Measurements from ENCODE around the gene WFS1. TPM values are rescaled to one million over a fixed set of nuclear protein-coding genes. Genes with fewer than 3 reads are reported as not detected.
A peak's percentile ranks its signal among the peaks of the same experiment; 100 is the strongest.

Gene WFS1
- total RNA-seq, 6 donors from 2014 or later = 88.8 to 180 (median 105) TPM

DNA sequence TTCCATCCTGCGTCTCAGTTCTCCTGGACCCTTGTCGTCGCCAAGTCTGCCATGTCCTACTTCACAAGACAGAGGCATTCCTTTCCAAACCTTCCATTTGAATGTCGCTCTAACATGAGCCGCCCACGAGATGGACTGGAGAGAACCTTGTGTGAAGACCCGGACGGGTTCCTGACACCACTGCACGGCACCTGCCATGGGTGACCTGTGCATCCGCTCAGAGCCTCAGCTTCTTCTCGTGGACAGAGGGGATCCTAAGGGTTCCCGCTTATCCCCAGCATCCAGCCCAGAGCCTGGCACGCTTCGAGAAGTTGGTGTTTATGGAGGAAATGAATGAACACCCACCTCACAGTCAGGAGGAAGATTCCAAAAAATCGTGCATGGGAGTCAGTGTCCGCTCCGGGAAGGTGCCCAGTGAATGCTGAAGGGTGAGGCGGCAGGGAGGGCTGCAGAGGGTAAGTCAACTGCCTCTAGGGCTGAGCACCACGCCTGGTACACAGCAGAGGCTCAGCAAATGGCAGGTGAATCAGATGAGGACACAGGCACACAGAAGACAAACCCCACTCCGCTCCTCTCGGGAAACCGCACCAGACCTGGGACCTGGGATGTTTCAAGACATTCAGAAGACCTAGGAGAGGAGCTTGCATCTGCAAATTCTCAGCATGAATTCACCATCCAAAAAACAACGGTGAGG lies 52.6 kb downstream of the WFS1 start:
- TF ChIP-seq POLR2AphosphoS5 (IDR thresholded peaks at IDR 0.05) (no peak), EP300 (IDR thresholded peaks at IDR 0.05) (no peak), POLR2A (IDR thresholded peaks at IDR 0.05) (no peak)
- TF ChIP-seq, protein P1, sequence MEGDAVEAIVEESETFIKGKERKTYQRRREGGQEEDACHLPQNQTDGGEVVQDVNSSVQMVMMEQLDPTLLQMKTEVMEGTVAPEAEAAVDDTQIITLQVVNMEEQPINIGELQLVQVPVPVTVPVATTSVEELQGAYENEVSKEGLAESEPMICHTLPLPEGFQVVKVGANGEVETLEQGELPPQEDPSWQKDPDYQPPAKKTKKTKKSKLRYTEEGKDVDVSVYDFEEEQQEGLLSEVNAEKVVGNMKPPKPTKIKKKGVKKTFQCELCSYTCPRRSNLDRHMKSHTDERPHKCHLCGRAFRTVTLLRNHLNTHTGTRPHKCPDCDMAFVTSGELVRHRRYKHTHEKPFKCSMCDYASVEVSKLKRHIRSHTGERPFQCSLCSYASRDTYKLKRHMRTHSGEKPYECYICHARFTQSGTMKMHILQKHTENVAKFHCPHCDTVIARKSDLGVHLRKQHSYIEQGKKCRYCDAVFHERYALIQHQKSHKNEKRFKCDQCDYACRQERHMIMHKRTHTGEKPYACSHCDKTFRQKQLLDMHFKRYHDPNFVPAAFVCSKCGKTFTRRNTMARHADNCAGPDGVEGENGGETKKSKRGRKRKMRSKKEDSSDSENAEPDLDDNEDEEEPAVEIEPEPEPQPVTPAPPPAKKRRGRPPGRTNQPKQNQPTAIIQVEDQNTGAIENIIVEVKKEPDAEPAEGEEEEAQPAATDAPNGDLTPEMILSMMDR (IDR thresholded peaks at IDR 0.05) = no peak
- no peaks in the 10 kb centered on the region for H3K27me3 ChIP-seq
- DNase-seq (no peak), ATAC-seq (ENCODE audit: low FRiP score in 2 of 2) (no peak)
- H3K4me3 ChIP-seq = no peak overlapping the region
- no peak overlapping the region for H3K27ac ChIP-seq
- H3K4me1 ChIP-seq = peaks cover 13 to 23% (median 16%) of the 10 kb centered on the region in 4 donors
- H3K36me3 ChIP-seq = no peaks in the 10 kb centered on the region
- WGBS, 2 donors = 93 to 94% methylated on average over 21 to 23 of the region's 23 CpGs
- H3K9me3 ChIP-seq = no peaks in the 10 kb centered on the region

DNA sequence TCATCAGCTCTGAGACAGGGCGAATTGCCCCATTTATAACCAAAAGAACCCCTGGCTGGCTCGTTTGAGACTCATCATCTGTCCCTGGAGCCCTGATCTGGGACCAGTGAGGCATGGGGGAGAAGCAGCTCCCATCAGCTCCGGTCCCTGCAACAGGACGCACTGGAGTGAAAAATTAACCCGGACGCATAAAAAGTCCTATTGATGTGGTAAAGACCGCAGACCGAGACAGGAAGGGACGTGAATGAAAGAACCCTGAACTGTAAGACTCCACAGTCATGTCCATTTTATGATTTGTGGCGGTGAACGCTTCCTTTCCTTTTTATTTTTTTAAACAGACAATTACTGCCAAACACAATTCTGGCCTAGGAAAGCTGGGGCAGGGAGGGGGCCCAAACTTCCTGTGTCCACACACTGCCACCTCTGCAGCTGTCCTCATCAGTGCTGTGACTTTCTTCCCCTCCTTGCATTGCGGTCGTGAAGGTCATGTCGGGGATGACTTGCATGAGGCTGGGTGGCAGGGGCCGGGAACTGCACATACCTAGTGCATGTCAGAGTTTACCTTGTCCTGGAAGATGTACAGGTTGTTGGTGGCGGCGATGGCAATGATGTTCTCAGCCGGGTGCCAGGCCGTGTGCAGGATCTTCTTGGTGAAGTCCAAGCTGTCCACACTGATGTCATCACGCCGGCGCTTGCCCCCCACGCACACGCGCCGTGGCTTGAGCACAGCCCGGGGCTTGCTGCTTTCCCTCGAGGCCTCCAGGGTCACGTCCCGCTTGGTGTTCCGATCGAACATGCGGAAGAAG lies 53.3 kb downstream of the WFS1 start:
- H3K4me1 ChIP-seq = peaks cover 13 to 23% (median 16%) of the 10 kb centered on the region in 4 donors
- DNase-seq (peak in 1 of 2 donors; percentile 66), ATAC-seq (ENCODE audit: low FRiP score in 2 of 2) (no peak)
- no peak overlapping the region for H3K27ac ChIP-seq
- H3K4me3 ChIP-seq = no peak overlapping the region
- no peaks in the 10 kb centered on the region for H3K36me3 ChIP-seq
- 78 to 81% methylated on average over 33 of the region's 33 CpGs for WGBS, 2 donors
- no peaks in the 10 kb centered on the region for H3K27me3 ChIP-seq
- no peaks in the 10 kb centered on the region for H3K9me3 ChIP-seq
- TF ChIP-seq, protein P1 (IDR thresholded peaks at IDR 0.05) = no peak
- TF ChIP-seq POLR2A (IDR thresholded peaks at IDR 0.05) (no peak), POLR2AphosphoS5 (IDR thresholded peaks at IDR 0.05) (no peak), EP300 (IDR thresholded peaks at IDR 0.05) (no peak)

DNA sequence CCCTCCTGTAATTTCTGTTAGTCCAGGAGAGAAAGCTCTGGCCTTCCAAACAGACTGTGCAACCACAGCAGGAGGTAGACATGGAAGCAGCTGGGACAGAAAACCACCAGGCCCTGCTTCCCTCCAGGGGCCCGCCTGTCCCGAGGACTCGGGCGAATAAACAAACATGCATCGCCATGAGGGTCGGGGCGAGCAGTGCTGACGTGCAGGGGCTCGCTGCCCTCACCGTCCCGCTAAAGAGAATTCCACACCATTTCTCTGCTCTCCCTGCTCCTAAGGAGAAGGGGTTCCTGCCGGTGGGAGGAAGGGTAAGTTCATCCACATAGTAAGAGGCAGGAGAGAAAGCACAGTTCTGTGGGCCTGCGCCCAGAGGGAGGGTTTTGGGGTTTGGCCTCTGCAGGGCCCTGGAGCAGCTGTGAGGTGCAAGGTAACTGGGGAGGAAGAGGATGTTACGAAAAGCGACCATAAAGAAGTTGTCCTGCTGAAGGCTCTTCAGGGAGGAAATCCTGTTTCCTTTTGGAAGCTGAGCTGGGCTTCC lies 54.9 kb downstream of the WFS1 start:
- WGBS, 2 donors = 45 to 50% methylated on average over 13 to 15 of the region's 15 CpGs
- no peaks in the 10 kb centered on the region for H3K9me3 ChIP-seq
- H3K27ac ChIP-seq = peak overlapping the region; percentile 55 to 86 (median 80)
- H3K4me3 ChIP-seq = no peak overlapping the region
- H3K27me3 ChIP-seq = no peaks in the 10 kb centered on the region
- TF ChIP-seq POLR2AphosphoS5 (IDR thresholded peaks at IDR 0.05) (no peak), POLR2A (IDR thresholded peaks at IDR 0.05) (no peak), EP300 (IDR thresholded peaks at IDR 0.05) (no peak)
- TF ChIP-seq, protein P1 (IDR thresholded peaks at IDR 0.05) = no peak
- H3K36me3 ChIP-seq = no peaks in the 10 kb centered on the region
- peaks cover 13 to 23% (median 16%) of the 10 kb centered on the region in 4 donors for H3K4me1 ChIP-seq
- ATAC-seq (ENCODE audit: low FRiP score in 2 of 2) = no peak
- DNase-seq = no peak

DNA sequence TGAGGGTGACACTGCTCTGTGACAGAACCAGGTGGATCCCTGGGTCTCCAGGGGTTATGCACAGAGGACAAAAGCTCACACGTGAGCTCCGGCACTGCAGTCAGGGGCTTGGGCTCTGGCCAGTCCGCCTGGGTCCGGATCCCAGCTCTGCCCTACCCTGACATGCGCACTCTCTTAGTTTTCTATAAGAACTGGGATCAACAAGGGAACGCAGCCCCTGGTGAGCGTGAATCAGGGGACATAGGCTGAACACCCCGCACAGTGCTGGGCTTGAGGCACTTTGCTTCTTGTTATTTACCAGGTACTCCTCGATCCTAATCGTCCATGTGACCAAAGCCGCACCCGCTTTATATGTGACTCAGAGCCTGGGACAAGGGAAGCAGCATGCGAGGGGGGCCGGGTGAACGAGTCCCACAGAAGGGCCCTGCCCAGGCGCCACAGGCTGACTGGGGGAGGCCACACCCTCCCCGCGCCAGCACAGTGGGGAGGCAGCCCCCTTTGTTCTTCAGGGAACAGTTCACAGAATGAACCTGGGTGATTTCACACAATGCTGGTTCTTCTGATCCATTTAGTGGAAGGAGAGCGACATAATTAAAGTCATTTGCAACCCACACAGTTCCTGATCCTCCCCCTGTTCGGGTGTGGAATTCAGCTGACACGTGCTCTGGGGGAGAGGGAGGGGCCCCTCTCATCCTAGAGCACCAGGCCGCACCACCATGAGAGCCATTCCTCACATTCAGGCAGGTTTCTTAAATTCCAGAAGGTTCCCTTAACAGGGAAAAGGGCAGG lies 55.5 kb downstream of the WFS1 start:
- TF ChIP-seq POLR2AphosphoS5 (IDR thresholded peaks at IDR 0.05) (no peak), POLR2A (IDR thresholded peaks at IDR 0.05) (no peak), EP300 (IDR thresholded peaks at IDR 0.05) (no peak)
- TF ChIP-seq, protein P1 (IDR thresholded peaks at IDR 0.05) = no peak
- DNase-seq = peak; percentile 58 to 84
- H3K36me3 ChIP-seq = no peaks in the 10 kb centered on the region
- peaks cover 13 to 23% (median 16%) of the 10 kb centered on the region in 4 donors for H3K4me1 ChIP-seq
- 22 to 34% methylated on average over 9 to 22 of the region's 22 CpGs for WGBS, 2 donors
- H3K9me3 ChIP-seq = no peaks in the 10 kb centered on the region
- peak; percentile 30 to 81 for ATAC-seq (ENCODE audit: low FRiP score in 2 of 2)
- peak overlapping the region; percentile 55 to 86 (median 80) for H3K27ac ChIP-seq
- H3K27me3 ChIP-seq = no peaks in the 10 kb centered on the region
- peak overlapping the region in 1 of 4 donors; percentile 10 for H3K4me3 ChIP-seq

Measured in upper lobe of left lung (tissue), 6 donors.